ENCODE measurements around the gene RAB20.
A peak's percentile ranks its signal among the peaks of the same experiment; 100 is the strongest.
"Not testable (repeated sequence)": the region's sequence is repeated elsewhere in the genome, so short reads cannot be mapped to it uniquely, and the experiment has no call there.

RAB20 gene

DNA sequence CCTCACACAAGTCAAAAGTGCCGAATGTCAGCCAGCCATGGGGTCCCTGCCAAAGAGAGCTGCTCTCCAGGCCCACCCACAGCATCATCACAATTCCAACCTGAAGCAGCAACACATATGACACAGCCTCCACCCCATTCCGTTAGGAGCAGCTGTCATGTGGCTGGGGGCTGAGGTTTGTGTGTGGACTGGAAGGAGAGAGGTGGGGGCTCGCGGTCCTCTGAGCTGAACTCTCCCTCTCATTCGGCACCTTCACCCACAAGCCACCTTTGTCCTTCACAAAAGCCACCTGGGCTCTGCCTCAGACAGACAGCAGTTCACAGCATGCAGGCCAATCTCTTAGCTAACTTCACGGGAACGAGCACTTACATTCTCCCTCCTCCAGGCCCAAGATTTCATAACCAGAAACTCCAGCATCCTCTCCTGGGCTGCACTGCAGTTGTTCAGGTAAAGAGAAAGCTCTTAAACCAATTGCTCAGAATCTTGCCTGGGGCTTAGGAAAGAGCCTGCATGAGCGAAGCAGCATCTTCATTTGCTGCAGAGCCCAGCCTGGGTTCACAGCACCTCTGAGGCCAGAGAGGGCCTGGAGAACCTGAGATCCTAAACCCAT lies 7.2 kb downstream of the RAB20 start:
- no peak for DNase-seq (ENCODE audit: low spot score)

- no peak for DNase-seq (ENCODE audit: low spot score)
Measured at GRCh38 chr13:110553417-110553816, 8.1 kb downstream of the RAB20 start.

- DNase-seq (ENCODE audit: low spot score): no peak
Measured at GRCh38 chr13:110552767-110553166, 8.8 kb downstream of the RAB20 start.

- no peak for DNase-seq (ENCODE audit: low spot score)
Measured at GRCh38 chr13:110551284-110551683, 10.2 kb downstream of the RAB20 start.

- DNase-seq (ENCODE audit: low spot score): no peak
Measured at GRCh38 chr13:110549795-110550160, 11.7 kb downstream of the RAB20 start.

GRCh38 chr13:110548891-110549794 lies 12.4 kb downstream of the RAB20 start:
- DNase-seq (ENCODE audit: low spot score): no peak

GRCh38 chr13:110546926-110547325 lies 14.6 kb downstream of the RAB20 start:
- DNase-seq (ENCODE audit: low spot score): peak; percentile 88

- DNase-seq (ENCODE audit: low spot score): no peak
Measured at GRCh38 chr13:110546378-110546777, 15.1 kb downstream of the RAB20 start.

DNA sequence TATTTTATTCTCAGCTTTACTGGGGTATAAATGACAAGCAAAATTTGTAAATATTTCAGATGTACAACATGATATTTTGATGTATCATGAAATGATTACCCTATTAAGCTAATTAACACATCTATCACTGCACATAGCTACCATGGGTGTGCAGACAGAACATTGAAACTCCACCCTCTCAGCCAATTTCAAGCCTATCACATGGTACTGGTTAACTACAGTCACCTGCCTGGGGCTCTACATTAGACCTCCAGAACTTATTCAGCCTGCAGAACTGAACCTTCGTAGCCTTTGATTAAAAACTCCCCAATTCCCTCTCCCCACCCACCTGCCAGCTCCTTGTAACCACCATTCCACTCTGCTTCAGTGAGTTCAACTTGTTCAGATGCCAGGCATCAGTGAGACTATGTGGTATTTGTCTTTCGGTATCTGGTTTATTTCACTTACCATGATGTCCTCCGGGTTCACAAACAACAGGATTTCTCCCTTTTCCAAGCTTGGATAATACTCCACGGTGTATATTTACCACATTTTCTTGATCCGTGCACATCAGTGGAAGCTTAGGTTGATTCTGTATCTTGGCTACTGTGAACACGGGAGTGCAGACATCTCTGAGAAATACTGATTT lies 19.2 kb downstream of the RAB20 start:
- DNase-seq (ENCODE audit: low spot score): no peak

- no peak for DNase-seq (ENCODE audit: low spot score)
Measured at GRCh38 chr13:110541526-110541920, 20.0 kb downstream of the RAB20 start.

GRCh38 chr13:110540871-110541525 lies 20.5 kb downstream of the RAB20 start:
- no peak for DNase-seq (ENCODE audit: low spot score)

- peak; percentile 67 for DNase-seq (ENCODE audit: low spot score)
Measured at GRCh38 chr13:110539894-110540293, 21.6 kb downstream of the RAB20 start.

GRCh38 chr13:110538632-110539031 lies 22.9 kb downstream of the RAB20 start:
- DNase-seq (ENCODE audit: low spot score): no peak

- DNase-seq (ENCODE audit: low spot score): no peak
Measured at GRCh38 chr13:110536006-110536693, 25.4 kb downstream of the RAB20 start.

GRCh38 chr13:110535526-110535925 lies 26.0 kb downstream of the RAB20 start:
- DNase-seq (ENCODE audit: low spot score): no peak

DNA sequence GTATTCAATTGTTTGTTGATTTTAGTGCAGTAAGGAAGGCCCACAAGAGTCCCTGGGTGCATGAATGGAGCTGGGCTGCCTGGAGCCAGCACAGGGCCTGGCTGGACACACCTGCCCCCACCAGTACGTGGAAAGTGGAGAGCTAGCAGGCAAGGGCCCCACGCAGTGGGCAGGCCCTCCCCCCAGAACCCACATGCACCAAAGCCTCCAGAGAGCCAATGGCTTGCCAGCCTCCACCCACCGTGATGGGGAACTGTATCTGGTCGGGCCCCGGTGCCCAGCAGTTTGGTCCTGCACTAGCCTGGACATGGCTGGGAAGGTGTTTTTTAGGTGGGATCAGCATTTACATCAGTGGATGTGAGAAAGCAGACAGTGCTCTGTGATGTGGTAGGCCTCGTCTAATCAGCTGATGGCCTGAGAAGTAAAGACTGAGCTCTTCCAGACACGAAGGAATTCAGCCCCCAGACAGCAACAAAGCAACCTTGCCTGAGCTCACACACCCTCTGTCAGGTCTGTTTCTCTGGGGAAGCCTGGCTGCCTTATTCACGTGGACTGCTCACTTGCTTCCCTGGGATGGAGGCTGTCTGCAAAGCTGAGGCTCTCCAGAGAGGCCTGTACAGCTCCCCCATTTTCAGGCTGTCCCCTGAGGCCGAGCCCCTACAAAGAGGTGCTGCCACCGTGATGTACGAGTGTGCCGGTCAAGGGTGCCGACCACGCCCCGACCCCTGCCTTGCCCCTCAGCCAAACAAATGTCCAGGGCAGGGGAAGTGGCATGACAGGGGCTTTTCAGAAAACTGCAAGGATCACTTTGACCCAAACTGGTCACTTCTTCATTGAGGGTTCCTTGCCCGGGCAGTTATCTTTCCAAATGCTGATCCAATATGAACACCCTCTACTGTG lies 27.5 kb downstream of the RAB20 start:
- no peak for DNase-seq (ENCODE audit: low spot score)

DNA sequence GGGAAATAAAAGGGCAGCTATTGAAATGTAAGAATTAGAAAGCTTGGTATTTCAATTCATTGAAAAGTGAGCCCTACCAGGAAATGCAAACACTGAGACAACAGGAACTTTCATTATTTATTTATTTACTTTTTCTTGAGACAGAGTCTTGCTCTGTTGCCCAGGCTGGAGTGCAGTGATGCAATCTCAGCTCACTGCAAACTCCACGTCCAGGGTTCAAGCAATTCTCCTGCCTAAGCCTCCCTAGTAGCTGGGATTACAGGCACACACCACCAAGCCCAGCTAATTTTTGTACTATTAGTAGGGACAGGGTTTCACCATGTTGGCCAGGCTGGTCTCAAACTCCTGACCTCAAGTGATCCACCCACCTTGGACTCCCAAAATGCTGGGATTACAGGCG lies 29.3 kb downstream of the RAB20 start:
- DNase-seq (ENCODE audit: low spot score): not testable (repeated sequence)

GRCh38 chr13:110531671-110532083 lies 29.8 kb downstream of the RAB20 start:
- DNase-seq (ENCODE audit: low spot score): peak; percentile 55

GRCh38 chr13:110531100-110531499 lies 30.4 kb downstream of the RAB20 start:
- no peak for DNase-seq (ENCODE audit: low spot score)

DNA sequence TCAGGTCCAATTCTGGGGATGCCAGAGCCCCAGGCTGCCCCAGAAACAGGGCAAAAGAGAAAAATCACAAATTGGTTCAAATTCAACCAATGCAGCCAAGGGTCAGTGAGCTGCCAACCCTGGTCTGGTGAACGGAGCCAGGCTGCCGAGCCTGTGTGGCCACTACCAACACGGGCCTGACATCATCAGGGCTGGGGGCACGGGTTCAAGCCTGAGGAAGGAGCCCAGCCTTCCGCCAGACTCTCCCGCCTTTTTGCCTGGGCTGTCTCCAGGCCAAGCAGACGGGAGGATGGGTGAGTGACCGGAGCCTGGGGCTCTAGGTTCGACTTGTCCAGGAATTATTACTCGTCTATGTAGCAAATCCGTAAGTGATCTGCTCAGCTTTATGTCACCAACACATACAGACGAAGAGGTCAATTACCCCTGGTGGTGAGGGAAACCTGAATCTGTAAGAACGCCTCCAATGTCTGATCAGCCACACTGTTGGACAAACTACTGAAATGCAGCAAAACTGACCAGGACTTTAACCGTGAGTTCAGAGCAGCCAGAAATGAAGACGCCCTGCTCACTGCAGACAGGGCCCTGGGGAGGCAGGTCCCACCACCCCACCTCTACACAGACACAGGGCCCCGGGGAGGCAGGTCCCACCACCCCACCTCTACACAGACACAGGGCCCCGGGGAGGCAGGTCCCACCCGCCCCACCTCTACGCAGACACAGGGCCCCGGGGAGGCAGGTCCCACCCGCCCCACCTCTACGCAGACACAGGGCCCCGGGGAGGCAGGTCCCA lies 31.8 kb downstream of the RAB20 start:
- no peak for DNase-seq (ENCODE audit: low spot score)
